IPS-18a (cell line): ENCODE results near the gene RPTN.

Source experiments
- H3K27ac ChIP-seq: one replicate; pipeline ENCODE4 v1.5.1; 2013; ENCODE audit warnings: low read length
- H3K27me3 ChIP-seq: one replicate; pipeline ENCODE4 v1.6.1; 2013; ENCODE audit warnings: mild to moderate bottlenecking, low read length; ENCODE audit not compliant: control insufficient read depth, insufficient read depth
- H3K36me3 ChIP-seq: one replicate; pipeline ENCODE4 v1.6.1; 2013; ENCODE audit warnings: low read depth, low read length; ENCODE audit not compliant: control insufficient read depth
- H3K4me1 ChIP-seq: one replicate; pipeline ENCODE4 v1.6.1; 2013; ENCODE audit warnings: low read depth, low read length; ENCODE audit not compliant: control insufficient read depth
- H3K4me3 ChIP-seq: one replicate; pipeline ENCODE4 v1.5.1; 2013; ENCODE audit warnings: low read length
- H3K9ac ChIP-seq: one replicate; pipeline ENCODE4 v1.6.1; 2013; ENCODE audit warnings: mild to moderate bottlenecking, low read length, moderate library complexity
- H3K9me3 ChIP-seq: one replicate; pipeline ENCODE4 v1.6.1; 2013; ENCODE audit warnings: low read depth, low read length; ENCODE audit not compliant: control insufficient read depth

RPTN gene

DNA sequence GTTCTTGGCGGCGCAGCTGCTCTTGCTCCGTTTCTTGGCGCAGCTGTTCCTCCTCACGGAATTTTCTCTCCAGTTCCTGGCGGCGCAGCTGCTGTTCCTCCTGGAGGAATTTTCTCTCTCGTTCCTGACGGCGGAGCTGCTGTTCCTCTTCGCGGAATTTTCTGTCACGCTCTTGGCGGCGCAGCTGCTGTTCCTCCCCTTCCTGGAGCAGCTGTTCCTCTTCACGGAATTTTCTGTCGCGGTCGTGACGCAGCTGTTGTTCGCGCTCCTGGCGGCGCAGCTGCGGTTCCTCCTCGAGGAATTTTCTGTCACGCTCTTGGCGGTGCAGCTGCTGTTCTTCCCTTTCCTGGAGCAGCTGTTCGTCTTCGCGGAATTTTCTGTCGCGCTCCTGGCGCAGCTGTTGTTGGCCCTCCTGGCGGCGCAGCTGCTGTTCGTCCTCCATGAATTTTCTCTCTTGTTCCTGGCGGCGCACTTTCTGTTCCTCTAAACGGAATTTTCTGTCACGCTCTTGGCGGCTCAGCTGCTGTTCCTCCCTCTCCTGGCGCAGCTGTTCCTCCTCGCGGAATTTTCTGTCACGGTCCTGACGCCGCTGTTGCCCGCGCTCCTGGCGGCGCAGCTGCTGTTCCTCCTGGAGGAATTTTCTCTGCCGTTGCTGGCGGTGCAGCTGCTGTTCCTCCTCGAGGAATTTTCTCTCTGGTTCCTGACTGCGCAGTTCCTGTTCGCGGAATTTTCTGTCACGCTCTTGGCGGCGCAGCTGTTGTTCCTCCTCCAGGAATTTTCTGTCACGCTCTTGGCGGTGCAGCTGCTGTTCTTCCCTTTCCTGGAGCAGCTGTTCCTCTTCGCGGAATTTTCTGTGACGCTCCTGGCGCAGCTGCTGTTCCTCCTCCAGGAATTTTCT, 50.8 kb downstream of the RPTN start:
- Histone ChIP-seq H3K9me3 (peaks cover 11% of the 10 kb centered on the region), H3K4me1 (no peaks in the 10 kb centered on the region), H3K36me3 (no peaks in the 10 kb centered on the region), H3K27ac (no peak overlapping the region), H3K27me3 (peaks cover 67% of the 10 kb centered on the region), H3K9ac (no peak overlapping the region), H3K4me3 (no peak overlapping the region)

DNA sequence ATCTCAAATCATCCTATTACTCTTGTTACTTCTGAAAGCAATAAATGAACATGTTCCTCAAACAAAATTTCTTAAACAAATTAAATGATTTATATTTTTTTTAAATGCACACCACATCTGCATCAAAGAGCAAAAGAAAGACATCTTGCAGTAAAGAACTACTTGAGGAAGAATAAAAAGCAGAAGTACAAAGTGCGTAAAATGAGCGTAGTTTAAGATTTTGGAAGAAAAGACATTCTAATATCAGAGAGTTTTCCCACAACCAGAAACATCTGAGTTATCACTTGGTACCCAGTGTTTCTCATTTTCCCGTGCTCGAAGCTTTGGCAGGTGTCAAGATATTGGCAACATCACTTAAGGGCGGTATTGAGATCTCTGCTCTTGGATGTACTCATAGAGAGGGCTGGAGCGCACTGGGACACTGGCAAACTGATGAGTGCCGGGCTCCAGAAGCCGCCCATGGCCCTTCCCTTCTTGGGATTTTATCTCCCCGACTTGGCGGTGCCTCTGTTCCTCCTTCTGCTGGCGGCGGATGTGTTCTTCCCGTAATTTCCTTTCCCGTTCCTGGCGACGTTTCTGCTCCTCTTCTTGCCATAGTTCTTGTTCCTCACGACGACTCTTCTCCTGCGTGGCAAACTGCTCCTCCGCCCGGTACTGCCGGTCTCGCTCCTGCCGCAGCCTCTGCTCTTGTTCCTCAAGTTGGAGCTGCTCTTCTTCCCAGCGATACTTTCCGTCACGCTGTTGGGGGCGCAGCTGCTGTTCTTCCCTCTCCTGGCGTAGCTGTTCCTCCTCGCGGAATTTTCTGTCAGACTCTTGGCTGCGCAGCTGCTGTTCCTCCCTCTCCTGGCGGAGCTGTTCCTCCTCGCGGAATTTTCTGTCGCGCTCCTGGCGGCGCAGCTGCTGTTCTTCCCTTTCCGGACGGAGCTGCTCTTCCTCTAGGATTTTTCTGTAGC, 51.7 kb downstream of the RPTN start:
- Histone ChIP-seq H3K4me3 (no peak overlapping the region), H3K27ac (no peak overlapping the region)

DNA sequence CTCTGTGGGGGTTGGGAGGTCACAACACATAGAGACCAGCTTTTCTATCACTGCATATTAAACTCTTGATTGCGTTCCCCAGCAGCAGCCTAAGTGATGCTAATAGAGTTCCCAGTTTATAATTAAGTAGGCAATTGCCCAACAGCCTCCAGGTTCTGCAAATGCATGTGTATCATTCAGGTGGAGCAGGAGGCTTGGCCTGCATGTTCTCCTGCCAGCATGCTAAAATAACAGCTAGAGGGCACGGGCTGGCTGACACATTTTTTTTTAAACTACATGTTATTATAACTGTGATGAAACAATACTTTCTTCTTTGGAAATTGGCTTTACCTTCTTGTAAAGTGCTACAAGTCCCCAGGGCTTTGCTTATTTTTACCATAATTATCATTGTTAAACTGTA, 54.2 kb downstream of the RPTN start:
- Histone ChIP-seq H3K27me3 (peaks cover 33% of the 10 kb centered on the region), H3K4me3 (no peak overlapping the region), H3K36me3 (no peaks in the 10 kb centered on the region), H3K4me1 (no peaks in the 10 kb centered on the region), H3K9ac (no peak overlapping the region), H3K27ac (no peak overlapping the region), H3K9me3 (peaks cover 14% of the 10 kb centered on the region)

More for the DNA sequence above, 51.7 kb downstream of the RPTN start:
- Histone ChIP-seq H3K4me1 (no peaks in the 10 kb centered on the region), H3K9me3 (peaks cover 2% of the 10 kb centered on the region), H3K27me3 (peaks cover 57% of the 10 kb centered on the region), H3K36me3 (no peaks in the 10 kb centered on the region), H3K9ac (no peak overlapping the region)
